DOHH2 (cell line): ENCODE data around the gene ZFYVE1.

ENCODE experiments used
- H3F3A ChIP-seq: fragments of 200-600 bp; sonication (generic), shearing (Covaris generic); 2 replicates; pipeline ENCODE4 v1.6.0; 2016; ENCODE audit warnings: antibody characterized with exemption, mild to moderate bottlenecking; ENCODE audit not compliant: control insufficient read depth, insufficient read depth
- H3K27ac ChIP-seq: fragments of 200-600 bp; sonication (generic); 2 replicates; pipeline ENCODE4 v1.5.1; 2014; ENCODE audit warnings: low read depth, mild to moderate bottlenecking, low read length, moderate library complexity
- H3K27me3 ChIP-seq: fragments of 200-600 bp; sonication (generic); 2 replicates; pipeline ENCODE4 v1.6.1; 2014; ENCODE audit warnings: mild to moderate bottlenecking, low read length, mixed read lengths; ENCODE audit not compliant: control insufficient read depth
- H3K36me3 ChIP-seq: fragments of 200-600 bp; sonication (generic); 2 replicates; pipeline ENCODE4 v1.6.1; 2014; ENCODE audit warnings: mild to moderate bottlenecking, low read length, moderate library complexity, mixed read lengths; ENCODE audit not compliant: control insufficient read depth
- H3K4me1 ChIP-seq: fragments of 200-600 bp; sonication (generic); 2 replicates; pipeline ENCODE4 v1.6.1; 2014; ENCODE audit warnings: mild to moderate bottlenecking, low read length, mixed read lengths; ENCODE audit not compliant: control insufficient read depth
- H3K4me2 ChIP-seq: fragments of 200-600 bp; sonication (generic); 2 replicates; pipeline ENCODE4 v1.6.0; 2014; ENCODE audit warnings: mild to moderate bottlenecking, low read length, moderate library complexity
- H3K4me3 ChIP-seq: fragments of 200-600 bp; sonication (generic); 2 replicates; pipeline ENCODE4 v1.5.1; 2014; ENCODE audit warnings: mild to moderate bottlenecking, low read length, mixed read lengths
- H3K79me2 ChIP-seq: fragments of 200-600 bp; sonication (generic); 2 replicates; pipeline ENCODE4 v1.6.1; 2014; ENCODE audit warnings: mild to moderate bottlenecking, low read length, mixed read lengths; ENCODE audit not compliant: control insufficient read depth
- H3K9me2 ChIP-seq: fragments of 200-600 bp; sonication (generic); replicated peaks from 2 replicates; pipeline ENCODE4 v1.6.1; 2014; ENCODE audit warnings: mild to moderate bottlenecking, low read length, mixed read lengths; ENCODE audit not compliant: control insufficient read depth
- H3K9me3 ChIP-seq: fragments of 200-600 bp; sonication (generic); 2 replicates; pipeline ENCODE4 v1.6.1; 2014; ENCODE audit warnings: antibody characterized with exemption, low read length, mixed read lengths; ENCODE audit not compliant: control insufficient read depth, insufficient read depth
- H4K20me1 ChIP-seq: fragments of 200-600 bp; sonication (generic); 2 replicates; pipeline ENCODE4 v1.6.0; 2014; ENCODE audit warnings: low read depth, mild to moderate bottlenecking, antibody characterized with exemption, low read length, moderate library complexity; ENCODE audit not compliant: control insufficient read depth, insufficient read depth
- CTCF ChIP-seq: fragments of 200-600 bp; sonication (generic); IDR thresholded peaks from one replicate; pipeline ENCODE4 v1.5.1; 2014; ENCODE audit warnings: antibody characterized with exemption, mild to moderate bottlenecking, low read depth, low read length; ENCODE audit not compliant: poor library complexity, severe bottlenecking
- EZH2phosphoT487 ChIP-seq: fragments of 200-600 bp; sonication (generic); IDR thresholded peaks from 2 replicates; pipeline ENCODE4 v1.6.1; 2017; ENCODE audit warnings: borderline replicate concordance, mild to moderate bottlenecking, antibody characterized with exemption, low read length, moderate library complexity, mixed read lengths

The ZFYVE1 gene

GRCh38 chr14:72996916-72997315, 30.0 kb downstream of the ZFYVE1 start:
- H3K9me2 ChIP-seq, result no peaks in the 10 kb centered on the region
- H4K20me1 ChIP-seq, result no peaks in the 10 kb centered on the region
- H3K36me3 ChIP-seq, result no peaks in the 10 kb centered on the region; the same call in 1 of the 2 replicates
- H3K4me3 ChIP-seq, result no peak overlapping the region
- TF ChIP-seq CTCF, result no peak
- no peak for TF ChIP-seq EZH2phosphoT487
- no peak overlapping the region for H3K4me2 ChIP-seq
- no peaks in the 10 kb centered on the region for H3K4me1 ChIP-seq
- no peaks in the 10 kb centered on the region for H3K9me3 ChIP-seq
- H3K27me3 ChIP-seq, result no peaks in the 10 kb centered on the region
- H3K79me2 ChIP-seq, result no peaks in the 10 kb centered on the region
- H3K27ac ChIP-seq, result no peak overlapping the region
- H3F3A ChIP-seq, result 0 out of 2 replicates have a peak, but pooled peaks cover 1% of the 10 kb centered on the region

- Histone ChIP-seq H3K36me3 (no peaks in the 10 kb centered on the region), H3K4me2 (no peak overlapping the region), H4K20me1 (no peaks in the 10 kb centered on the region)
Observed at GRCh38 chr14:72990171-72990570, 36.7 kb downstream of the ZFYVE1 start.

GRCh38 chr14:72986857-72987256, 40.0 kb downstream of the ZFYVE1 start:
- no peaks in the 10 kb centered on the region for H3K36me3 ChIP-seq
- H3K4me3 ChIP-seq, result no peak overlapping the region
- no peaks in the 10 kb centered on the region for H4K20me1 ChIP-seq
- no peaks in the 10 kb centered on the region for H3K27me3 ChIP-seq
- no peak overlapping the region for H3K4me2 ChIP-seq
- H3F3A ChIP-seq, result no peaks in the 10 kb centered on the region
- H3K27ac ChIP-seq, result no peak overlapping the region
- H3K9me2 ChIP-seq, result no peaks in the 10 kb centered on the region
- no peaks in the 10 kb centered on the region for H3K9me3 ChIP-seq
- H3K79me2 ChIP-seq, result no peaks in the 10 kb centered on the region
- H3K4me1 ChIP-seq, result 0 out of 2 replicates have a peak, but pooled peaks cover 3% of the 10 kb centered on the region
- TF ChIP-seq EZH2phosphoT487 (no peak), CTCF (no peak)

More at GRCh38 chr14:72990171-72990570, 36.7 kb downstream of the ZFYVE1 start:
- no peak for TF ChIP-seq EZH2phosphoT487
- no peak for TF ChIP-seq CTCF
- no peaks in the 10 kb centered on the region for H3K4me1 ChIP-seq
- no peaks in the 10 kb centered on the region for H3K9me3 ChIP-seq
- H3K27me3 ChIP-seq, result no peaks in the 10 kb centered on the region
- H3K79me2 ChIP-seq, result no peaks in the 10 kb centered on the region
- H3K27ac ChIP-seq, result no peak overlapping the region
- H3F3A ChIP-seq, result no peaks in the 10 kb centered on the region
- H3K4me3 ChIP-seq, result no peak overlapping the region
- H3K9me2 ChIP-seq, result no peaks in the 10 kb centered on the region
